IMR-90 (cell line): ENCODE measurements around the gene ALX4. TPM values are rescaled to one million over a fixed set of nuclear protein-coding genes. Genes with fewer than 3 reads are reported as not detected.

ENCODE experiments used
- ATAC-seq: fragments of 200-7000 bp; cut with Tn5 transposase; 2 replicates; pipeline ENCODE4 v1.9.1; 2020; ENCODE audit warnings: low read depth, mild to moderate bottlenecking, moderate library complexity
- BruUV-seq: library from RNA; stranded (reverse); fragments of 400-500 nt; replicated peaks from 2 replicates; lab custom pipeline; 2021; lab: Mats Ljungman, UMichigan
- CTCF ChIA-PET: fragments of 300-600 bp; formaldehyde crosslinking; extraction: SDS; loops from one replicate; lab custom pipeline; 2021; ENCODE audit warnings: antibody characterized with exemption; lab: Yijun Ruan, JAX
- POLR2A ChIA-PET: fragments of 300-600 bp; sonication (Branson Sonifier 250); formaldehyde crosslinking; loops from one replicate; lab custom pipeline; 2022; ENCODE audit warnings: antibody characterized with exemption; ENCODE audit not compliant: unreplicated experiment; lab: Charles Lee
- DNase-seq: peaks from one replicate; pipeline ENCODE4 v3.0.0; 2013
- H2AFZ ChIP-seq: replicated peaks from 2 replicates; pipeline ENCODE3; 2013; ENCODE audit warnings: low read length, mild to moderate bottlenecking; ENCODE audit not compliant: poor library complexity
- H2AK5ac ChIP-seq: 2 replicates; pipeline ENCODE4 v1.6.1; 2013; ENCODE audit warnings: low read depth, low read length, inconsistent platforms
- H2AK9ac ChIP-seq: replicated peaks from 2 replicates; pipeline ENCODE3; 2013; ENCODE audit warnings: mild to moderate bottlenecking, low read depth, low read length, moderate library complexity; ENCODE audit not compliant: poor library complexity
- H2BK120ac ChIP-seq: 2 replicates; pipeline ENCODE4 v1.6.1; 2013; ENCODE audit warnings: low read depth, low read length, inconsistent platforms
- H2BK15ac ChIP-seq: 3 replicates; pipeline ENCODE4 v1.6.1; 2013; ENCODE audit warnings: low read depth, low read length, inconsistent platforms
- H2BK20ac ChIP-seq: 2 replicates; pipeline ENCODE4 v1.6.1; 2013; ENCODE audit warnings: low read depth, mild to moderate bottlenecking, inconsistent platforms, low read length, moderate library complexity
- H2BK5ac ChIP-seq: 2 replicates; pipeline ENCODE4 v1.6.1; 2013; ENCODE audit warnings: mild to moderate bottlenecking, low read depth, low read length, inconsistent platforms; ENCODE audit not compliant: poor library complexity, severe bottlenecking
- H3K14ac ChIP-seq: replicated peaks from 2 replicates; pipeline ENCODE4 v1.6.1; 2013; ENCODE audit warnings: low read depth, low read length, inconsistent platforms
- H3K18ac ChIP-seq: 2 replicates; pipeline ENCODE4 v1.6.1; 2013; ENCODE audit warnings: low read depth, low read length, control low read depth
- H3K23ac ChIP-seq: 2 replicates; pipeline ENCODE4 v1.6.1; 2013; ENCODE audit warnings: low read depth, low read length, inconsistent platforms
- H3K27ac ChIP-seq: 2 replicates; pipeline ENCODE4 v1.5.1; 2013; ENCODE audit warnings: mild to moderate bottlenecking, control low read depth, low read length; ENCODE audit not compliant: insufficient read depth
- H3K27me3 ChIP-seq: 2 replicates; pipeline ENCODE4 v1.6.1; 2013; ENCODE audit warnings: low read length; ENCODE audit not compliant: control insufficient read depth, insufficient read depth
- H3K36me3 ChIP-seq: 2 replicates; pipeline ENCODE4 v1.6.1; 2013; ENCODE audit warnings: low read length, mixed read lengths; ENCODE audit not compliant: control insufficient read depth, insufficient read depth
- H3K4ac ChIP-seq: 2 replicates; pipeline ENCODE4 v1.6.1; 2013; ENCODE audit warnings: low read depth, low read length, inconsistent platforms
- H3K4me1 ChIP-seq: 2 replicates; pipeline ENCODE4 v1.6.1; 2013; ENCODE audit warnings: low read length, mixed read lengths; ENCODE audit not compliant: control insufficient read depth, insufficient read depth
- H3K4me2 ChIP-seq: 2 replicates; pipeline ENCODE4 v1.6.1; 2013; ENCODE audit warnings: low read depth, mild to moderate bottlenecking, control low read depth, low read length, moderate library complexity
- H3K4me3 ChIP-seq: 2 replicates; pipeline ENCODE4 v1.5.1; 2013; ENCODE audit warnings: low read depth, mild to moderate bottlenecking, control low read depth, low read length, moderate library complexity; ENCODE audit not compliant: insufficient read depth
- H3K56ac ChIP-seq: 2 replicates; pipeline ENCODE4 v1.6.1; 2013; ENCODE audit warnings: low read length, inconsistent platforms; ENCODE audit not compliant: insufficient read depth; ENCODE audit errors: extremely low read depth
- H3K79me1 ChIP-seq, 2 experiments: 2 replicates each; pipeline ENCODE4 v1.6.1; 2013; ENCODE audit warnings: low read length in 2 of 2, inconsistent platforms in 1 of 2, low read depth in 1 of 2
- H3K9ac ChIP-seq: 2 replicates; pipeline ENCODE4 v1.6.1; 2013; ENCODE audit warnings: low read depth, low read length, control low read depth
- H3K9me1 ChIP-seq: 2 replicates; pipeline ENCODE4 v1.6.1; 2013; ENCODE audit warnings: low read length, inconsistent platforms; ENCODE audit not compliant: insufficient read depth
- H3K9me3 ChIP-seq: 2 replicates; pipeline ENCODE4 v1.6.1; 2013; ENCODE audit warnings: low read length; ENCODE audit not compliant: control insufficient read depth, insufficient read depth
- H4K20me1 ChIP-seq: 2 replicates; pipeline ENCODE4 v1.6.1; 2013; ENCODE audit warnings: low read length, inconsistent platforms; ENCODE audit not compliant: insufficient read depth
- H4K5ac ChIP-seq: 2 replicates; pipeline ENCODE4 v1.6.1; 2013; ENCODE audit warnings: mild to moderate bottlenecking, low read depth, low read length, control low read depth
- H4K8ac ChIP-seq, 2 experiments: 2 replicates each; pipeline ENCODE4 v1.6.1; 2013; ENCODE audit warnings: low read depth in 2 of 2, low read length in 2 of 2, control low read depth in 1 of 2, inconsistent platforms in 1 of 2
- H4K91ac ChIP-seq: 2 replicates; pipeline ENCODE4 v1.6.1; 2013; ENCODE audit warnings: low read depth, low read length, inconsistent platforms; ENCODE audit not compliant: insufficient read depth
- CEBPB ChIP-seq: IDR thresholded peaks from 2 replicates; pipeline ENCODE4 v1.6.1; 2012; ENCODE audit warnings: low read depth, low read length, improper control_type of control experiment
- CTCF ChIP-seq: conservative IDR thresholded peaks from 2 replicates; pipeline ENCODE4 v1.5.1; 2012; ENCODE audit warnings: mild to moderate bottlenecking, low read depth, low read length, improper control_type of control experiment
- ELK1 ChIP-seq: fragments of 150-350 bp; IDR thresholded peaks from 2 replicates; pipeline ENCODE4 v1.6.1; 2016; ENCODE audit warnings: low read depth, mild to moderate bottlenecking, low read length, moderate library complexity, borderline replicate concordance
- MAFK ChIP-seq: IDR thresholded peaks from 2 replicates; pipeline ENCODE4 v1.6.1; 2012; ENCODE audit warnings: low read depth, low read length, improper control_type of control experiment
- MAZ ChIP-seq: IDR thresholded peaks from 2 replicates; pipeline ENCODE4 v1.6.1; 2012; ENCODE audit warnings: low read depth, mild to moderate bottlenecking, low read length, improper control_type of control experiment, moderate library complexity, borderline replicate concordance
- RAD21 ChIP-seq: IDR thresholded peaks from 2 replicates; pipeline ENCODE4 v1.6.1; 2012; ENCODE audit warnings: low read length, improper control_type of control experiment
- RCOR1 ChIP-seq: IDR thresholded peaks from 2 replicates; pipeline ENCODE4 v1.6.1; 2012; ENCODE audit warnings: mild to moderate bottlenecking, low read length, improper control_type of control experiment; ENCODE audit not compliant: insufficient replicate concordance
- RFX5 ChIP-seq: IDR thresholded peaks from 2 replicates; pipeline ENCODE4 v1.8.0; 2012; ENCODE audit warnings: low read depth, mild to moderate bottlenecking, low read length, moderate library complexity
- SMC3 ChIP-seq: fragments of 150-350 bp; IDR thresholded peaks from 2 replicates; pipeline ENCODE4 v1.6.1; 2016; ENCODE audit warnings: low read depth, mild to moderate bottlenecking, antibody characterized with exemption, low read length, moderate library complexity
- USF2 ChIP-seq: fragments of 150-350 bp; IDR thresholded peaks from 2 replicates; pipeline ENCODE4 v1.6.1; 2017; ENCODE audit warnings: mild to moderate bottlenecking, antibody characterized with exemption, low read length, low read depth
- WGBS, 2 experiments: methylation state at CpG; one replicate each; pipeline versions ENCODE4 v1.1.5 to v1.1.7; 2013; ENCODE audit warnings: missing lambda C conversion rate in 2 of 2; ENCODE audit not compliant: insufficient read length in 1 of 2; ENCODE audit errors: extremely low coverage in 2 of 2; 5-methylcytosine and 5-hydroxymethylcytosine counted together
- dilution Hi-C: fragments of 300-500 bp; cut with HindIII; formaldehyde crosslinking; loops from one replicate; pipeline ENCODE4 v1.14.3; 2018; ENCODE audit warnings: low sequenced_read_pairs; ENCODE audit not compliant: unreplicated experiment
- in situ Hi-C: fragments of 300-500 bp; cut with MboI; formaldehyde crosslinking; loops from 3 replicates; pipeline ENCODE4 v1.14.3; 2019; ENCODE audit warnings: low sequenced_read_pairs, inconsistent platforms, mixed read lengths
- intact Hi-C: fragments of 100-400 bp; cut with micrococcal nuclease; formaldehyde crosslinking; loops from 2 replicates; pipeline ENCODE4 v1.10.0; 2022
- polyA plus RNA-seq, 3 experiments: library from polyadenylated mRNA; depleted of rRNA; stranded (reverse); fragments of >200 nt; gene quantifications; 2 replicates each; pipeline ENCODE4 v1.2.3, GENCODE V29; 2012; ENCODE audit warnings: low replicate concordance in 1 of 3
- total RNA-seq: library from RNA; depleted of rRNA; stranded (reverse); fragments of >200 nt; gene quantifications from 2 replicates; pipeline ENCODE4 v1.2.3, GENCODE V29; 2012

The ALX4 gene
- total and polyA plus RNA-seq, 2 of the 4 experiments (the other 2 are of a cell fraction): not detected

GRCh38 chr11:44310206-44310462 is 195 bp upstream of the ALX4 start:
- H2BK5ac ChIP-seq: no peak overlapping the region
- no peak overlapping the region for H2AK9ac ChIP-seq
- no peak overlapping the region for H2BK15ac ChIP-seq
- no peak overlapping the region for H3K4ac ChIP-seq
- no peak overlapping the region for H3K18ac ChIP-seq
- H3K9ac ChIP-seq: no peak overlapping the region
- 0 out of 2 replicates have a peak, but pooled peaks cover 3% of the 10 kb centered on the region for H4K20me1 ChIP-seq
- H3K79me1 ChIP-seq: no peaks in the 10 kb centered on the region
- peaks cover 12% of the 10 kb centered on the region for H3K9me3 ChIP-seq
- H4K8ac ChIP-seq: no peak overlapping the region
- ATAC-seq (no peak), DNase-seq (no peak)
- H2AFZ ChIP-seq: peak overlapping the region; percentile 54
- ChIA-PET CTCF (interaction anchor here (0.6 kb wide), 1 partner anchor 14 kb away, joined by 3 read pairs; no protein-coding TSS in a partner anchor), POLR2A (no interaction called here)
- H3K4me2 ChIP-seq: peak overlapping the region; percentile 7; the same call in 1 of the 2 replicates
- no peak overlapping the region for H3K23ac ChIP-seq
- H3K4me1 ChIP-seq: peaks cover 2% of the 10 kb centered on the region; the same call in 1 of the 2 replicates
- WGBS, 2 experiments: no CpG with 5 or more reads among the region's 6 CpGs
- no peak overlapping the region for H3K4me3 ChIP-seq
- H2BK120ac ChIP-seq: no peak overlapping the region
- no peaks in the 10 kb centered on the region for H3K36me3 ChIP-seq
- BruUV-seq: no TSS peak
- no peak overlapping the region for H4K5ac ChIP-seq
- H3K56ac ChIP-seq: no peak overlapping the region
- H4K91ac ChIP-seq: no peak overlapping the region
- intact Hi-C loops: no loop called here
- no peaks in the 10 kb centered on the region for H3K9me1 ChIP-seq
- TF ChIP-seq RCOR1 (no peak), USF2 (no peak), MAZ (no peak), ELK1 (no peak), MAFK (no peak), CEBPB (no peak), CTCF (no peak), RFX5 (no peak), RAD21 (no peak), SMC3 (no peak)
- no peak overlapping the region for H3K27ac ChIP-seq
- H3K27me3 ChIP-seq: peaks cover 93% of the 10 kb centered on the region
- no peak overlapping the region for H2BK20ac ChIP-seq
- no peak overlapping the region for H3K14ac ChIP-seq
- H2AK5ac ChIP-seq: no peak overlapping the region
- dilution Hi-C loops: no loop called here
- in situ Hi-C loops: no loop called here
